SK-N-SH (cell line): ENCODE results near the gene PRR12. TPM values are rescaled to one million over a fixed set of nuclear protein-coding genes. Genes with fewer than 3 reads are reported as not detected.
A peak's percentile ranks its signal among the peaks of the same experiment; 100 is the strongest.

Experiments used
- CTCF ChIA-PET: fragments of 300-600, 350-600 bp; formaldehyde crosslinking; extraction: SDS; loops from one replicate; lab custom pipeline; 2021; lab: Yijun Ruan, JAX
- POLR2A ChIA-PET: fragments of 350-600 bp; sonication (Branson Sonifier 250); formaldehyde crosslinking; extraction: SDS; loops from one replicate; lab custom pipeline; 2020; ENCODE audit warnings: antibody characterized with exemption, inconsistent platforms; lab: Yijun Ruan, JAX
- DNase-seq: peaks from one replicate; pipeline ENCODE4 v3.0.0; 2012
- H2AFZ ChIP-seq: fragments of 200-600 bp; sonication (generic); 2 replicates; pipeline ENCODE4 v1.8.1; 2016; ENCODE audit warnings: antibody characterized with exemption, mild to moderate bottlenecking, low read depth
- H3F3A ChIP-seq: fragments of 200-600 bp; sonication (generic); replicated peaks from 2 replicates; pipeline ENCODE3; 2016; ENCODE audit warnings: antibody characterized with exemption, mild to moderate bottlenecking; ENCODE audit not compliant: insufficient read depth
- H3K27ac ChIP-seq, 2 experiments: fragments of 200-500 bp in 1 of 2; fragments of 200-600 bp in 1 of 2; sonication (Bioruptor generic) in 1 of 2; sonication (generic), shearing (Covaris generic) in 1 of 2; 2 replicates each; pipeline versions ENCODE4 v1.5.1 to v1.6.1; 2014 to 2016; ENCODE audit warnings: low read depth in 2 of 2, inconsistent platforms in 1 of 2, low read length in 1 of 2, mild to moderate bottlenecking in 1 of 2, mixed read lengths in 1 of 2
- H3K27me3 ChIP-seq: fragments of 200-600 bp; sonication (generic), shearing (Covaris generic); 2 replicates; pipeline ENCODE4 v1.6.1; 2016; ENCODE audit warnings: mixed run types; ENCODE audit not compliant: insufficient read depth
- H3K36me3 ChIP-seq, 2 experiments: fragments of 200-500 bp in 1 of 2; fragments of 200-600 bp in 1 of 2; sonication (Bioruptor generic) in 1 of 2; sonication (generic) in 1 of 2; replicated peaks in 1 of 2; 2 replicates each; pipeline versions ENCODE3 to v1.5.1; 2014 to 2016; ENCODE audit warnings: low read length in 1 of 2, mild to moderate bottlenecking in 1 of 2; ENCODE audit not compliant: insufficient read depth in 2 of 2, control insufficient read depth in 1 of 2
- H3K4me1 ChIP-seq, 2 experiments: fragments of 200-500 bp in 1 of 2; fragments of 200-600 bp in 1 of 2; sonication (Bioruptor generic) in 1 of 2; sonication (generic), shearing (Covaris generic) in 1 of 2; 2 replicates each; pipeline versions ENCODE4 v1.5.1 to v1.6.1; 2014 to 2016; ENCODE audit warnings: low read depth in 1 of 2, low read length in 1 of 2, mixed run types in 1 of 2; ENCODE audit not compliant: insufficient read depth in 2 of 2, control insufficient read depth in 1 of 2
- H3K4me2 ChIP-seq: fragments of 200-600 bp; sonication (generic), shearing (Covaris generic); 2 replicates; pipeline ENCODE4 v1.6.1; 2017; ENCODE audit warnings: mixed run types
- H3K4me3 ChIP-seq, 2 experiments: fragments of 200-500 bp in 1 of 2; fragments of 200-600 bp in 1 of 2; sonication (Bioruptor generic) in 1 of 2; sonication (generic), shearing (Covaris generic) in 1 of 2; 2 replicates each; pipeline versions ENCODE4 v1.5.1 to v1.8.1; 2014 to 2016; ENCODE audit warnings: low read depth in 2 of 2, inconsistent platforms in 1 of 2, low read length in 1 of 2, mild to moderate bottlenecking in 1 of 2, mixed read lengths in 1 of 2, moderate library complexity in 1 of 2
- H3K79me2 ChIP-seq: fragments of 200-600 bp; sonication (generic); 2 replicates; pipeline ENCODE4 v1.8.1; 2017; ENCODE audit warnings: mild to moderate bottlenecking; ENCODE audit not compliant: insufficient read depth
- H3K9ac ChIP-seq: fragments of 200-600 bp; sonication (generic); 2 replicates; pipeline ENCODE4 v1.6.1; 2017; ENCODE audit warnings: mixed run types
- H3K9me2 ChIP-seq: fragments of 200-600 bp; sonication (generic); 2 replicates; pipeline ENCODE4 v1.6.1; 2017; ENCODE audit warnings: mixed run types
- H3K9me3 ChIP-seq: fragments of 200-600 bp; sonication (generic); 2 replicates; pipeline ENCODE4 v1.6.1; 2017; ENCODE audit warnings: mixed run types, mild to moderate bottlenecking, moderate library complexity
- H4K20me1 ChIP-seq: fragments of 200-600 bp; sonication (generic); 2 replicates; pipeline ENCODE4 v1.6.1; 2017; ENCODE audit warnings: mild to moderate bottlenecking, mixed run types; ENCODE audit not compliant: insufficient read depth
- ELF1 ChIP-seq: IDR thresholded peaks from 2 replicates; pipeline ENCODE4 v1.4.0; 2012
- EP300 ChIP-seq, 2 experiments: IDR thresholded peaks; 2 replicates each; pipeline versions ENCODE4 v1.4.0 to v1.6.1; 2012; ENCODE audit warnings: borderline replicate concordance in 1 of 2, low read depth in 1 of 2, low read length in 1 of 2
- FOSL2 ChIP-seq: IDR thresholded peaks from 2 replicates; pipeline ENCODE4 v1.4.0; 2012; ENCODE audit warnings: low read depth, mild to moderate bottlenecking, moderate library complexity, borderline replicate concordance
- FOXM1 ChIP-seq: IDR thresholded peaks from 2 replicates; pipeline ENCODE4 v1.4.0; 2012; ENCODE audit warnings: low read depth, mild to moderate bottlenecking
- GATA2 ChIP-seq: sonication (generic); formaldehyde crosslinking; IDR thresholded peaks from 2 replicates; pipeline ENCODE4 v1.5.0; 2020; ENCODE audit warnings: mild to moderate bottlenecking, missing genetic modification reagents
- JUND ChIP-seq: IDR thresholded peaks from 2 replicates; pipeline ENCODE4 v1.4.0; 2012
- NFIC ChIP-seq: IDR thresholded peaks from 2 replicates; pipeline ENCODE4 v1.4.0; 2012; ENCODE audit warnings: borderline replicate concordance
- NRF1 ChIP-seq: IDR thresholded peaks from 2 replicates; pipeline ENCODE4 v1.6.1; 2012; ENCODE audit warnings: low read depth, mild to moderate bottlenecking, low read length
- PBX3 ChIP-seq: IDR thresholded peaks from 2 replicates; pipeline ENCODE4; 2012
- POLR2AphosphoS5 ChIP-seq: IDR thresholded peaks from 2 replicates; pipeline ENCODE4 v1.6.1; 2012; ENCODE audit warnings: low read depth, low read length
- RAD21 ChIP-seq: IDR thresholded peaks from 2 replicates; pipeline ENCODE4 v1.6.1; 2012; ENCODE audit warnings: mild to moderate bottlenecking, low read length
- RXRA ChIP-seq: IDR thresholded peaks from 2 replicates; pipeline ENCODE4 v1.4.0; 2012; ENCODE audit warnings: low read depth, mild to moderate bottlenecking, borderline replicate concordance
- SMC3 ChIP-seq: IDR thresholded peaks from 2 replicates; pipeline ENCODE4 v1.6.1; 2012; ENCODE audit warnings: low read depth, low read length, improper control_type of control experiment
- TAF1 ChIP-seq: IDR thresholded peaks from 2 replicates; pipeline ENCODE4 v1.6.1; 2012; ENCODE audit warnings: low read depth, mild to moderate bottlenecking, low read length, moderate library complexity, borderline replicate concordance
- TCF12 ChIP-seq: IDR thresholded peaks from 2 replicates; pipeline ENCODE4 v1.4.0; 2012
- YY1 ChIP-seq: IDR thresholded peaks from 2 replicates; pipeline ENCODE4 v1.4.0; 2012; ENCODE audit warnings: low read depth, mild to moderate bottlenecking
- WGBS: methylation state at CpG from one replicate; pipeline ENCODE4 v1.1.6; 2017; ENCODE audit warnings: low lambda C conversion rate; 5-methylcytosine and 5-hydroxymethylcytosine counted together
- polyA plus RNA-seq, 3 experiments: library from polyadenylated mRNA; depleted of rRNA; stranded (reverse); fragments of >200 nt; gene quantifications; 2 replicates each; pipeline ENCODE4 v1.2.3, GENCODE V29; 2012
- TF ChIP-seq, protein P1 (sequence below): IDR thresholded peaks from 2 replicates; pipeline ENCODE4 v1.4.0; 2012; ENCODE audit warnings: low read depth
- TF ChIP-seq, protein P2 (sequence below): fragments of 150-350 bp; IDR thresholded peaks from 2 replicates; pipeline ENCODE4 v1.6.1; 2016; ENCODE audit warnings: mild to moderate bottlenecking, low read depth, low read length
- TF ChIP-seq, protein P3 (sequence below): IDR thresholded peaks from 2 replicates; pipeline ENCODE4 v1.4.0; 2012; ENCODE audit warnings: low read depth, borderline replicate concordance

The PRR12 gene
- polyA plus RNA-seq, 1 of the 3 experiments (the other 2 are of a cell fraction) = 1.7 TPM

- POLR2A ChIA-PET = interaction anchor here (1.0 to 2.5 kb wide), 7 partner anchors 11 to 133 kb away, joined by 3 to 11 read pairs (median 3); partner anchors contain the start of genes PRR12, RPS11 and RRAS
- DNase-seq = peak; percentile 19
- H4K20me1 ChIP-seq = no peaks in the 10 kb centered on the region; the same call in 1 of the 2 replicates
- H3K36me3 ChIP-seq = peaks cover 6 to 13% of the 10 kb centered on the region in 2 experiments
- H3F3A ChIP-seq = peaks cover 3% of the 10 kb centered on the region
- H3K4me1 ChIP-seq = peaks cover 0 to 8% of the 10 kb centered on the region in 2 experiments; a peak in 2 of 4 replicates
- peak overlapping the region; percentile 83 for H3K9ac ChIP-seq
- no peaks in the 10 kb centered on the region for H3K9me2 ChIP-seq
- peak overlapping the region; percentile 74 for H3K4me2 ChIP-seq
- H3K4me3 ChIP-seq = peak overlapping the region; percentile 66 to 88
- H3K9me3 ChIP-seq = no peaks in the 10 kb centered on the region
- H2AFZ ChIP-seq = no peak overlapping the region; the same call in none of the 2 replicates
- TF ChIP-seq FOXM1 = no peak
- TF ChIP-seq RAD21 = no peak
- TF ChIP-seq, protein P1, sequence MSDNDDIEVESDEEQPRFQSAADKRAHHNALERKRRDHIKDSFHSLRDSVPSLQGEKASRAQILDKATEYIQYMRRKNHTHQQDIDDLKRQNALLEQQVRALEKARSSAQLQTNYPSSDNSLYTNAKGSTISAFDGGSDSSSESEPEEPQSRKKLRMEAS = no peak
- no peak for TF ChIP-seq FOSL2
- no peak for TF ChIP-seq RXRA
- TF ChIP-seq TCF12 = no peak
- TF ChIP-seq TAF1 = no peak
- TF ChIP-seq YY1 = no peak
- no peak for TF ChIP-seq POLR2AphosphoS5
- TF ChIP-seq GATA2 (CRISPR knock-in tag) = no peak
- TF ChIP-seq NFIC = no peak
- TF ChIP-seq ELF1 = no peak
- TF ChIP-seq PBX3 = no peak
- no peak for TF ChIP-seq SMC3
- TF ChIP-seq JUND = no peak
- TF ChIP-seq, protein P2, sequence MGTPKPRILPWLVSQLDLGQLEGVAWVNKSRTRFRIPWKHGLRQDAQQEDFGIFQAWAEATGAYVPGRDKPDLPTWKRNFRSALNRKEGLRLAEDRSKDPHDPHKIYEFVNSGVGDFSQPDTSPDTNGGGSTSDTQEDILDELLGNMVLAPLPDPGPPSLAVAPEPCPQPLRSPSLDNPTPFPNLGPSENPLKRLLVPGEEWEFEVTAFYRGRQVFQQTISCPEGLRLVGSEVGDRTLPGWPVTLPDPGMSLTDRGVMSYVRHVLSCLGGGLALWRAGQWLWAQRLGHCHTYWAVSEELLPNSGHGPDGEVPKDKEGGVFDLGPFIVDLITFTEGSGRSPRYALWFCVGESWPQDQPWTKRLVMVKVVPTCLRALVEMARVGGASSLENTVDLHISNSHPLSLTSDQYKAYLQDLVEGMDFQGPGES = no peak
- TF ChIP-seq, protein P3, sequence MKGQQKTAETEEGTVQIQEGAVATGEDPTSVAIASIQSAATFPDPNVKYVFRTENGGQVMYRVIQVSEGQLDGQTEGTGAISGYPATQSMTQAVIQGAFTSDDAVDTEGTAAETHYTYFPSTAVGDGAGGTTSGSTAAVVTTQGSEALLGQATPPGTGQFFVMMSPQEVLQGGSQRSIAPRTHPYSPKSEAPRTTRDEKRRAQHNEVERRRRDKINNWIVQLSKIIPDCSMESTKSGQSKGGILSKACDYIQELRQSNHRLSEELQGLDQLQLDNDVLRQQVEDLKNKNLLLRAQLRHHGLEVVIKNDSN = no peak
- TF ChIP-seq EP300 (IDR thresholded peaks at IDR 0.05; ENCODE audit: borderline replicate concordance in 1 of 2, low read depth in 1 of 2, low read length in 1 of 2) = no peak
- TF ChIP-seq NRF1 = no peak
- TF ChIP-seq, all 33 proteins: peak for 0
- peaks cover 53% of the 10 kb centered on the region for H3K79me2 ChIP-seq
- WGBS = 2% methylated on average over 3 of the region's 8 CpGs
- H3K27me3 ChIP-seq = no peaks in the 10 kb centered on the region
- H3K27ac ChIP-seq = peak overlapping the region; percentile 50 to 69
- CTCF ChIA-PET = interaction anchor here (1.2 to 6.8 kb wide), 7 partner anchors 9 to 104 kb away, joined by 3 to 65 read pairs (median 6); partner anchors contain the start of gene RPS11
Measured at GRCh38 chr19:49579947-49580263, 11.1 kb upstream of the PRR12 start.
